Measurements from ENCODE around the gene RAP1A. TPM values are rescaled to one million over a fixed set of nuclear protein-coding genes. Genes with fewer than 3 reads are reported as not detected.

Gene RAP1A
- total RNA-seq, 1 experiment from 2014 or later = 25.4 TPM

- TF ChIP-seq ATF3 (CRISPR knock-in tag; conservative IDR thresholded peaks at IDR 0.05) (no peak), EMX1 (CRISPR knock-in tag; IDR thresholded peaks at IDR 0.05) (no peak), NFYB (CRISPR knock-in tag; conservative IDR thresholded peaks at IDR 0.05; ENCODE audit: low read depth) (no peak), GTF2I (CRISPR knock-in tag; conservative IDR thresholded peaks at IDR 0.05) (no peak), MLX (CRISPR knock-in tag; IDR thresholded peaks at IDR 0.05) (no peak), JUN (CRISPR knock-in tag; IDR thresholded peaks at IDR 0.05) (no peak), AR (CRISPR knock-in tag; IDR thresholded peaks at IDR 0.05) (no peak), FOXK1 (CRISPR knock-in tag; IDR thresholded peaks at IDR 0.05) (no peak), ZMAT4 (CRISPR knock-in tag; IDR thresholded peaks at IDR 0.05) (no peak), AFF4 (CRISPR knock-in tag; IDR thresholded peaks at IDR 0.05; ENCODE audit: borderline replicate concordance) (no peak), ZNF232 (CRISPR knock-in tag; IDR thresholded peaks at IDR 0.05) (no peak)
Measured at GRCh38 chr1:111707906-111708305, 88.3 kb downstream of the RAP1A start (continued).

- Mint-ChIP-seq H3K4me1 (no peaks in the 10 kb centered on the region), H3K36me3 (peaks cover 8% of the 10 kb centered on the region), H3K27me3 (ENCODE audit: low read depth) (no peaks in the 10 kb centered on the region), H3K27ac (no peak overlapping the region), H3K9me3 (no peaks in the 10 kb centered on the region), H3K4me3 (no peak overlapping the region)
- POLR2A ChIA-PET = no interaction called here
- CTCF ChIA-PET = interaction anchor here (2.6 kb wide), 1 partner anchor 202 kb away, joined by 15 read pairs; no protein-coding TSS in a partner anchor
- TF ChIP-seq EMX1 (CRISPR knock-in tag; IDR thresholded peaks at IDR 0.05) (no peak), ARID4B (CRISPR knock-in tag; IDR thresholded peaks at IDR 0.05; ENCODE audit: borderline replicate concordance) (no peak), HMGXB4 (CRISPR knock-in tag; IDR thresholded peaks at IDR 0.05) (no peak)
- ATAC-seq = no peak
- no peak for DNase-seq (ENCODE audit: low spot score)
Measured at GRCh38 chr1:111709986-111710385, 90.4 kb downstream of the RAP1A start.
